IMR-90 (cell line): ENCODE measurements around the gene GRB2. TPM values are rescaled to one million over a fixed set of nuclear protein-coding genes. Genes with fewer than 3 reads are reported as not detected.

Experiments
- ATAC-seq: fragments of 200-7000 bp; cut with Tn5 transposase; 2 replicates; pipeline ENCODE4 v1.9.1; 2020; ENCODE audit warnings: low read depth, mild to moderate bottlenecking, moderate library complexity
- BruUV-seq: library from RNA; stranded (reverse); fragments of 400-500 nt; replicated peaks from 2 replicates; lab custom pipeline; 2021; lab: Mats Ljungman, UMichigan
- CTCF ChIA-PET: fragments of 300-600 bp; formaldehyde crosslinking; extraction: SDS; loops from one replicate; lab custom pipeline; 2021; ENCODE audit warnings: antibody characterized with exemption; lab: Yijun Ruan, JAX
- POLR2A ChIA-PET: fragments of 300-600 bp; sonication (Branson Sonifier 250); formaldehyde crosslinking; loops from one replicate; lab custom pipeline; 2022; ENCODE audit warnings: antibody characterized with exemption; ENCODE audit not compliant: unreplicated experiment; lab: Charles Lee
- DNase-seq: peaks from one replicate; pipeline ENCODE4 v3.0.0; 2013
- H2AFZ ChIP-seq: replicated peaks from 2 replicates; pipeline ENCODE3; 2013; ENCODE audit warnings: low read length, mild to moderate bottlenecking; ENCODE audit not compliant: poor library complexity
- H2AK5ac ChIP-seq: 2 replicates; pipeline ENCODE4 v1.6.1; 2013; ENCODE audit warnings: low read depth, low read length, inconsistent platforms
- H2AK9ac ChIP-seq: replicated peaks from 2 replicates; pipeline ENCODE3; 2013; ENCODE audit warnings: mild to moderate bottlenecking, low read depth, low read length, moderate library complexity; ENCODE audit not compliant: poor library complexity
- H2BK120ac ChIP-seq: 2 replicates; pipeline ENCODE4 v1.6.1; 2013; ENCODE audit warnings: low read depth, low read length, inconsistent platforms
- H2BK15ac ChIP-seq: 3 replicates; pipeline ENCODE4 v1.6.1; 2013; ENCODE audit warnings: low read depth, low read length, inconsistent platforms
- H2BK20ac ChIP-seq: 2 replicates; pipeline ENCODE4 v1.6.1; 2013; ENCODE audit warnings: low read depth, mild to moderate bottlenecking, inconsistent platforms, low read length, moderate library complexity
- H2BK5ac ChIP-seq: 2 replicates; pipeline ENCODE4 v1.6.1; 2013; ENCODE audit warnings: mild to moderate bottlenecking, low read depth, low read length, inconsistent platforms; ENCODE audit not compliant: poor library complexity, severe bottlenecking
- H3K14ac ChIP-seq: replicated peaks from 2 replicates; pipeline ENCODE4 v1.6.1; 2013; ENCODE audit warnings: low read depth, low read length, inconsistent platforms
- H3K18ac ChIP-seq: 2 replicates; pipeline ENCODE4 v1.6.1; 2013; ENCODE audit warnings: low read depth, low read length, control low read depth
- H3K23ac ChIP-seq: 2 replicates; pipeline ENCODE4 v1.6.1; 2013; ENCODE audit warnings: low read depth, low read length, inconsistent platforms
- H3K27ac ChIP-seq: 2 replicates; pipeline ENCODE4 v1.5.1; 2013; ENCODE audit warnings: mild to moderate bottlenecking, control low read depth, low read length; ENCODE audit not compliant: insufficient read depth
- H3K27me3 ChIP-seq: 2 replicates; pipeline ENCODE4 v1.6.1; 2013; ENCODE audit warnings: low read length; ENCODE audit not compliant: control insufficient read depth, insufficient read depth
- H3K36me3 ChIP-seq: 2 replicates; pipeline ENCODE4 v1.6.1; 2013; ENCODE audit warnings: low read length, mixed read lengths; ENCODE audit not compliant: control insufficient read depth, insufficient read depth
- H3K4ac ChIP-seq: 2 replicates; pipeline ENCODE4 v1.6.1; 2013; ENCODE audit warnings: low read depth, low read length, inconsistent platforms
- H3K4me1 ChIP-seq: 2 replicates; pipeline ENCODE4 v1.6.1; 2013; ENCODE audit warnings: low read length, mixed read lengths; ENCODE audit not compliant: control insufficient read depth, insufficient read depth
- H3K4me2 ChIP-seq: 2 replicates; pipeline ENCODE4 v1.6.1; 2013; ENCODE audit warnings: low read depth, mild to moderate bottlenecking, control low read depth, low read length, moderate library complexity
- H3K4me3 ChIP-seq: 2 replicates; pipeline ENCODE4 v1.5.1; 2013; ENCODE audit warnings: low read depth, mild to moderate bottlenecking, control low read depth, low read length, moderate library complexity; ENCODE audit not compliant: insufficient read depth
- H3K56ac ChIP-seq: 2 replicates; pipeline ENCODE4 v1.6.1; 2013; ENCODE audit warnings: low read length, inconsistent platforms; ENCODE audit not compliant: insufficient read depth; ENCODE audit errors: extremely low read depth
- H3K79me1 ChIP-seq, 2 experiments: 2 replicates each; pipeline ENCODE4 v1.6.1; 2013; ENCODE audit warnings: low read length in 2 of 2, inconsistent platforms in 1 of 2, low read depth in 1 of 2
- H3K9ac ChIP-seq: 2 replicates; pipeline ENCODE4 v1.6.1; 2013; ENCODE audit warnings: low read depth, low read length, control low read depth
- H3K9me1 ChIP-seq: 2 replicates; pipeline ENCODE4 v1.6.1; 2013; ENCODE audit warnings: low read length, inconsistent platforms; ENCODE audit not compliant: insufficient read depth
- H3K9me3 ChIP-seq: 2 replicates; pipeline ENCODE4 v1.6.1; 2013; ENCODE audit warnings: low read length; ENCODE audit not compliant: control insufficient read depth, insufficient read depth
- H4K20me1 ChIP-seq: 2 replicates; pipeline ENCODE4 v1.6.1; 2013; ENCODE audit warnings: low read length, inconsistent platforms; ENCODE audit not compliant: insufficient read depth
- H4K5ac ChIP-seq: 2 replicates; pipeline ENCODE4 v1.6.1; 2013; ENCODE audit warnings: mild to moderate bottlenecking, low read depth, low read length, control low read depth
- H4K8ac ChIP-seq, 2 experiments: 2 replicates each; pipeline ENCODE4 v1.6.1; 2013; ENCODE audit warnings: low read depth in 2 of 2, low read length in 2 of 2, control low read depth in 1 of 2, inconsistent platforms in 1 of 2
- H4K91ac ChIP-seq: 2 replicates; pipeline ENCODE4 v1.6.1; 2013; ENCODE audit warnings: low read depth, low read length, inconsistent platforms; ENCODE audit not compliant: insufficient read depth
- BHLHE40 ChIP-seq: fragments of 150-350 bp; IDR thresholded peaks from 2 replicates; pipeline ENCODE4 v1.6.1; 2016; ENCODE audit warnings: mild to moderate bottlenecking, low read depth, low read length
- CEBPB ChIP-seq: IDR thresholded peaks from 2 replicates; pipeline ENCODE4 v1.6.1; 2012; ENCODE audit warnings: low read depth, low read length, improper control_type of control experiment
- CHD1 ChIP-seq: IDR thresholded peaks from 2 replicates; pipeline ENCODE4 v1.6.1; 2012; ENCODE audit warnings: low read depth, low read length, improper control_type of control experiment
- FOS ChIP-seq: fragments of 150-350 bp; IDR thresholded peaks from 2 replicates; pipeline ENCODE4 v1.6.1; 2016; ENCODE audit warnings: low read depth, low read length
- MAFK ChIP-seq: IDR thresholded peaks from 2 replicates; pipeline ENCODE4 v1.6.1; 2012; ENCODE audit warnings: low read depth, low read length, improper control_type of control experiment
- MAZ ChIP-seq: IDR thresholded peaks from 2 replicates; pipeline ENCODE4 v1.6.1; 2012; ENCODE audit warnings: low read depth, mild to moderate bottlenecking, low read length, improper control_type of control experiment, moderate library complexity, borderline replicate concordance
- MXI1 ChIP-seq: IDR thresholded peaks from 2 replicates; pipeline ENCODE4 v1.6.1; 2012; ENCODE audit warnings: low read depth, mild to moderate bottlenecking, low read length, moderate library complexity, borderline replicate concordance
- NFE2L2 ChIP-seq: fragments of 150-350 bp; IDR thresholded peaks from 2 replicates; pipeline ENCODE4 v1.6.1; 2016; ENCODE audit warnings: low read depth, mild to moderate bottlenecking, low read length
- POLR2A ChIP-seq: IDR thresholded peaks from 2 replicates; pipeline ENCODE4 v1.6.1; 2012; ENCODE audit warnings: mild to moderate bottlenecking, low read depth, low read length
- RCOR1 ChIP-seq: IDR thresholded peaks from 2 replicates; pipeline ENCODE4 v1.6.1; 2012; ENCODE audit warnings: mild to moderate bottlenecking, low read length, improper control_type of control experiment; ENCODE audit not compliant: insufficient replicate concordance
- RFX5 ChIP-seq: IDR thresholded peaks from 2 replicates; pipeline ENCODE4 v1.8.0; 2012; ENCODE audit warnings: low read depth, mild to moderate bottlenecking, low read length, moderate library complexity
- SMC3 ChIP-seq: fragments of 150-350 bp; IDR thresholded peaks from 2 replicates; pipeline ENCODE4 v1.6.1; 2016; ENCODE audit warnings: low read depth, mild to moderate bottlenecking, antibody characterized with exemption, low read length, moderate library complexity
- WGBS, 2 experiments: methylation state at CpG; one replicate each; pipeline versions ENCODE4 v1.1.5 to v1.1.7; 2013; ENCODE audit warnings: missing lambda C conversion rate in 2 of 2; ENCODE audit not compliant: insufficient read length in 1 of 2; ENCODE audit errors: extremely low coverage in 2 of 2; 5-methylcytosine and 5-hydroxymethylcytosine counted together
- dilution Hi-C: fragments of 300-500 bp; cut with HindIII; formaldehyde crosslinking; loops from one replicate; pipeline ENCODE4 v1.14.3; 2018; ENCODE audit warnings: low sequenced_read_pairs; ENCODE audit not compliant: unreplicated experiment
- in situ Hi-C: fragments of 300-500 bp; cut with MboI; formaldehyde crosslinking; loops from 3 replicates; pipeline ENCODE4 v1.14.3; 2019; ENCODE audit warnings: low sequenced_read_pairs, inconsistent platforms, mixed read lengths
- intact Hi-C: fragments of 100-400 bp; cut with micrococcal nuclease; formaldehyde crosslinking; loops from 2 replicates; pipeline ENCODE4 v1.10.0; 2022
- polyA plus RNA-seq, 3 experiments: library from polyadenylated mRNA; depleted of rRNA; stranded (reverse); fragments of >200 nt; gene quantifications; 2 replicates each; pipeline ENCODE4 v1.2.3, GENCODE V29; 2012; ENCODE audit warnings: low replicate concordance in 1 of 3
- total RNA-seq: library from RNA; depleted of rRNA; stranded (reverse); fragments of >200 nt; gene quantifications from 2 replicates; pipeline ENCODE4 v1.2.3, GENCODE V29; 2012
- TF ChIP-seq, protein P1 (sequence below): fragments of 150-350 bp; IDR thresholded peaks from 2 replicates; pipeline ENCODE4 v1.6.1; 2016; ENCODE audit warnings: low read depth, mild to moderate bottlenecking, low read length, moderate library complexity, borderline replicate concordance
- TF ChIP-seq, protein P2 (sequence below): conservative IDR thresholded peaks from 2 replicates; pipeline ENCODE4 v1.5.1; 2012; ENCODE audit warnings: mild to moderate bottlenecking, low read depth, low read length, improper control_type of control experiment

The GRB2 gene
- total and polyA plus RNA-seq, 2 of the 4 experiments (the other 2 are of a cell fraction), result 49.3 to 62.1 TPM

DNA sequence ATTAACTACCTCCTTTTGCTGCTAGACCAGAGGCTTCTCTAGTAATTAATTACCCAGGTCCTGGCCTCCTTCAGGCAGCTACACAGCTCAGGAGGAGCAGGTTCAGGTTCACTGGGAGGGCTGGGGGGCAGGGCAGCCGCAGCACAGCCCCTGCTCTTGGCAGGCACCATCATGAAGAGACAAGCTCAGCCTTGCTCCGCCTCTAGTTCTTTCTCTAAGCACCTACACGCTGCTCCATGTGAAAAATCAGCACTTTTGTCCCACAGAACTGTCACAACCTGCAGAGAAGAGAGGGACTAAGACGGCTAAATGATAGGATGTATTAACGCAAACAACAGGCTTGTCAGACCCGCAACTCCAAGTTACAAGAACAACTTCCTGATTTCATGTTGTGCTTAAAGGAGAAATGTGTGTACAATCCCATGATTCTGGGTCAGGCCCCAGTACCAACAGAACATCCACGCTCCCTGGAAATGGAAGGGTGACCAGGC lies 53.4 kb downstream of the GRB2 start:
- Histone ChIP-seq H2BK120ac (no peak overlapping the region), H3K36me3 (no peaks in the 10 kb centered on the region), H4K5ac (no peak overlapping the region), H3K9ac (no peak overlapping the region), H3K27ac (no peak overlapping the region), H3K56ac (no peak overlapping the region), H4K91ac (no peak overlapping the region), H2BK20ac (no peak overlapping the region), H3K4me1 (peaks cover under 1% of the 10 kb centered on the region; the same call in 1 of the 2 replicates), H3K23ac (no peak overlapping the region), H4K8ac (no peak overlapping the region), H3K14ac (no peak overlapping the region), H3K9me3 (peaks cover 2% of the 10 kb centered on the region; the same call in 1 of the 2 replicates), H3K9me1 (peaks cover 15% of the 10 kb centered on the region), H3K4me3 (no peak overlapping the region), H2BK5ac (no peak overlapping the region), H2AK5ac (no peak overlapping the region), H2BK15ac (no peak overlapping the region), H3K27me3 (no peaks in the 10 kb centered on the region), H3K79me1 (peaks cover 54 to 78% of the 10 kb centered on the region in 2 experiments), H3K18ac (no peak overlapping the region), H2AK9ac (no peak overlapping the region), H2AFZ (no peak overlapping the region), H3K4me2 (no peak overlapping the region), H4K20me1 (peaks cover 68% of the 10 kb centered on the region), H3K4ac (no peak overlapping the region)
- no CpG with 5 or more reads among the region's 7 CpGs for WGBS, 2 experiments
- intact Hi-C loops (no loop called here), in situ Hi-C loops (no loop called here), dilution Hi-C loops (no loop called here)
- ChIA-PET CTCF (no interaction called here), POLR2A (no interaction called here)
- no peak for ATAC-seq
- no peak for TF ChIP-seq RCOR1
- TF ChIP-seq CEBPB, result no peak
- TF ChIP-seq, protein P1, sequence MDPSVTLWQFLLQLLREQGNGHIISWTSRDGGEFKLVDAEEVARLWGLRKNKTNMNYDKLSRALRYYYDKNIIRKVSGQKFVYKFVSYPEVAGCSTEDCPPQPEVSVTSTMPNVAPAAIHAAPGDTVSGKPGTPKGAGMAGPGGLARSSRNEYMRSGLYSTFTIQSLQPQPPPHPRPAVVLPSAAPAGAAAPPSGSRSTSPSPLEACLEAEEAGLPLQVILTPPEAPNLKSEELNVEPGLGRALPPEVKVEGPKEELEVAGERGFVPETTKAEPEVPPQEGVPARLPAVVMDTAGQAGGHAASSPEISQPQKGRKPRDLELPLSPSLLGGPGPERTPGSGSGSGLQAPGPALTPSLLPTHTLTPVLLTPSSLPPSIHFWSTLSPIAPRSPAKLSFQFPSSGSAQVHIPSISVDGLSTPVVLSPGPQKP, result no peak
- TF ChIP-seq MXI1, result no peak
- no peak for TF ChIP-seq SMC3
- TF ChIP-seq CHD1, result no peak
- TF ChIP-seq MAFK, result no peak
- no peak for TF ChIP-seq FOS
- TF ChIP-seq MAZ, result no peak
- no peak for TF ChIP-seq RFX5
- TF ChIP-seq NFE2L2, result no peak
- TF ChIP-seq, protein P2, sequence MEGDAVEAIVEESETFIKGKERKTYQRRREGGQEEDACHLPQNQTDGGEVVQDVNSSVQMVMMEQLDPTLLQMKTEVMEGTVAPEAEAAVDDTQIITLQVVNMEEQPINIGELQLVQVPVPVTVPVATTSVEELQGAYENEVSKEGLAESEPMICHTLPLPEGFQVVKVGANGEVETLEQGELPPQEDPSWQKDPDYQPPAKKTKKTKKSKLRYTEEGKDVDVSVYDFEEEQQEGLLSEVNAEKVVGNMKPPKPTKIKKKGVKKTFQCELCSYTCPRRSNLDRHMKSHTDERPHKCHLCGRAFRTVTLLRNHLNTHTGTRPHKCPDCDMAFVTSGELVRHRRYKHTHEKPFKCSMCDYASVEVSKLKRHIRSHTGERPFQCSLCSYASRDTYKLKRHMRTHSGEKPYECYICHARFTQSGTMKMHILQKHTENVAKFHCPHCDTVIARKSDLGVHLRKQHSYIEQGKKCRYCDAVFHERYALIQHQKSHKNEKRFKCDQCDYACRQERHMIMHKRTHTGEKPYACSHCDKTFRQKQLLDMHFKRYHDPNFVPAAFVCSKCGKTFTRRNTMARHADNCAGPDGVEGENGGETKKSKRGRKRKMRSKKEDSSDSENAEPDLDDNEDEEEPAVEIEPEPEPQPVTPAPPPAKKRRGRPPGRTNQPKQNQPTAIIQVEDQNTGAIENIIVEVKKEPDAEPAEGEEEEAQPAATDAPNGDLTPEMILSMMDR, result no peak
- no peak for TF ChIP-seq BHLHE40
- no peak for TF ChIP-seq POLR2A
- no peak for DNase-seq
- no TSS peak for BruUV-seq
